ENCODE measurements around the gene ZNF892.
"Not testable (repeated sequence)": the region's sequence is repeated elsewhere in the genome, so short reads cannot be mapped to it uniquely, and the experiment has no call there.

The ZNF892 gene

GRCh38 chr2:95225658-95226057 lies 18.3 kb downstream of the ZNF892 start:
- DNase-seq (ENCODE audit: low read depth) = no peak

- no peak for DNase-seq (ENCODE audit: low read depth)
These were observed 24.4 kb downstream of the ZNF892 start for GRCh38 chr2:95231723-95232122.

- no peak for DNase-seq (ENCODE audit: low read depth)
These were observed 24.9 kb downstream of the ZNF892 start for GRCh38 chr2:95232232-95232631.

- DNase-seq (ENCODE audit: low read depth) = no peak
These were observed 27.0 kb downstream of the ZNF892 start for GRCh38 chr2:95234286-95234785.

- DNase-seq (ENCODE audit: low read depth) = no peak
These were observed 27.5 kb downstream of the ZNF892 start for GRCh38 chr2:95234816-95235215.

- no peak for DNase-seq (ENCODE audit: low read depth)
These were observed 30.8 kb downstream of the ZNF892 start for GRCh38 chr2:95238131-95238530.

GRCh38 chr2:95240091-95240490 lies 32.8 kb downstream of the ZNF892 start:
- no peak for DNase-seq (ENCODE audit: low read depth)

- no peak for DNase-seq (ENCODE audit: low read depth)
These were observed 33.2 kb downstream of the ZNF892 start for GRCh38 chr2:95240556-95240955.

- DNase-seq (ENCODE audit: low read depth) = not testable (repeated sequence)
These were observed 34.8 kb downstream of the ZNF892 start for GRCh38 chr2:95242084-95242483.
